Transverse colon (tissue), 3 donors: Measurements from ENCODE around the gene CRISP2.

Experiments
- CTCF ChIP-seq, 5 experiments: fragments of 200-600 bp in 3 of 5; fragments of 450-650 bp in 2 of 5; sonication (generic) in 3 of 5; IDR thresholded peaks; 1 replicate in 2 of 5; 2 replicates in 3 of 5; pipeline ENCODE4 v1.5.1; 2016 to 2017; ENCODE audit warnings: antibody characterized with exemption in 5 of 5, inconsistent platforms in 3 of 5, mild to moderate bottlenecking in 2 of 5, moderate library complexity in 1 of 5
- POLR2A ChIP-seq: fragments of 450-650 bp; IDR thresholded peaks from one replicate; pipeline ENCODE4 v1.6.1; 2016; ENCODE audit warnings: antibody characterized with exemption, mild to moderate bottlenecking, moderate library complexity

GRCh38 chr6:49647476-49647875, 65.9 kb downstream of the CRISP2 start:
- TF ChIP-seq CTCF (IDR thresholded peaks at IDR 0.05), result no peak
- TF ChIP-seq POLR2A, result no peak
